Testis (tissue), 3 donors: Measurements from ENCODE around the gene UBTF. TPM values are rescaled to one million over a fixed set of nuclear protein-coding genes. Genes with fewer than 3 reads are reported as not detected.

Experiments
- DNase-seq: peaks from one replicate; pipeline ENCODE4 v3.0.0-alpha.2; 2019
- H3K27ac ChIP-seq, 2 donors: fragments of 200-600 bp; sonication (generic); one replicate each; pipeline ENCODE4 v1.5.1; 2019
- H3K27me3 ChIP-seq: fragments of 200-600 bp; sonication (generic); one replicate; pipeline ENCODE4 v1.5.1; 2019
- H3K36me3 ChIP-seq: fragments of 200-600 bp; sonication (generic); one replicate; pipeline ENCODE4 v1.5.1; 2017; ENCODE audit warnings: low read depth; ENCODE audit errors: missing control alignments
- H3K4me1 ChIP-seq: fragments of 200-600 bp; sonication (generic); one replicate; pipeline ENCODE4 v1.5.1; 2019
- H3K4me3 ChIP-seq, 2 donors: fragments of 200-600 bp; sonication (generic); one replicate each; pipeline ENCODE4 v1.5.1; 2017 to 2019
- H3K9me3 ChIP-seq: fragments of 200-600 bp; sonication (generic); one replicate; pipeline ENCODE4 v1.5.1; 2017
- CTCF ChIP-seq, 3 experiments: fragments of 450-650 bp in 2 of 3; fragments of 200-600 bp in 1 of 3; sonication (generic) in 1 of 3; IDR thresholded peaks; one replicate each; pipeline ENCODE4 v1.5.1; 2016 to 2019; ENCODE audit warnings: antibody characterized with exemption in 3 of 3, mild to moderate bottlenecking in 2 of 3, moderate library complexity in 1 of 3
- POLR2A ChIP-seq: fragments of 450-650 bp; IDR thresholded peaks from one replicate; pipeline ENCODE4 v1.6.1; 2017; ENCODE audit warnings: antibody characterized with exemption, mild to moderate bottlenecking, moderate library complexity
- WGBS, 2 donors: methylation state at CpG; one replicate each; pipeline ENCODE4 v1.1.5; 2018; 5-methylcytosine and 5-hydroxymethylcytosine counted together
- intact Hi-C: fragments of 100-400 bp; cut with DNase I; formaldehyde crosslinking; loops from one replicate; pipeline ENCODE4 v1.15.1; 2023; ENCODE audit warnings: low total_unique reads
- polyA plus RNA-seq: library from polyadenylated mRNA; stranded (reverse); fragments of 350-450 nt; fragmentation: Illumina TruSeq; extraction: RNeasy Lipid Tissue Mini Kit (QIAGEN cat#74804); gene quantifications from one replicate; pipeline ENCODE4 v1.2.3, GENCODE V29; 2014; ENCODE audit warnings: low read depth, low replicate concordance; ENCODE audit not compliant: insufficient read depth
- total RNA-seq, 2 donors: library from RNA; depleted of rRNA; stranded (reverse); fragments of >200 nt; gene quantifications; one replicate each; pipeline ENCODE4 v1.2.3, GENCODE V29; 2016

Gene UBTF
- total and polyA plus RNA-seq, 3 donors from 2014 or later = 54.2 to 78.7 (median 69.6) TPM

GRCh38 chr17:44170499-44171201 is 48.8 kb downstream of the UBTF start, which contains the start of gene ASB16:
TSS of gene ASB16 (plus strand) at chr17:44170704. CDS start at chr17:44170790, 86 bp downstream.
- DNase-seq = peak; percentile 59
- peak within 1 kb of the TSS in 1 of 2 donors; percentile 46 for H3K27ac ChIP-seq
- no peaks in the 10 kb centered on the region for H3K9me3 ChIP-seq
- no peaks in the 10 kb centered on the region for H3K36me3 ChIP-seq
- peaks cover 15% of the 10 kb centered on the region for H3K4me1 ChIP-seq
- intact Hi-C loops = no loop called here
- H3K4me3 ChIP-seq = no peak within 1 kb of the TSS
- WGBS, 2 donors = 41 to 46% methylated on average over 18 to 21 of the region's 21 CpGs
- H3K27me3 ChIP-seq = no peaks in the 10 kb centered on the region
- no peak for TF ChIP-seq CTCF (IDR thresholded peaks at IDR 0.05)
- no peak for TF ChIP-seq POLR2A

- Histone ChIP-seq H3K9me3 (no peaks in the 10 kb centered on the region), H3K27ac (peak overlapping the region in 1 of 2 donors; percentile 46), H3K36me3 (no peaks in the 10 kb centered on the region), H3K27me3 (no peaks in the 10 kb centered on the region), H3K4me3 (no peak overlapping the region), H3K4me1 (peaks cover 15% of the 10 kb centered on the region)
- intact Hi-C loops = no loop called here
- no peak for TF ChIP-seq CTCF (IDR thresholded peaks at IDR 0.05)
- no peak for TF ChIP-seq POLR2A
- no peak for DNase-seq
- 49 to 52% methylated on average over 3 to 5 of the region's 5 CpGs for WGBS, 2 donors
Observed at GRCh38 chr17:44170135-44170498, 49.4 kb downstream of the UBTF start.

GRCh38 chr17:44167181-44167861 is 52.2 kb downstream of the UBTF start:
- no peaks in the 10 kb centered on the region for H3K36me3 ChIP-seq
- no peak overlapping the region for H3K27ac ChIP-seq
- TF ChIP-seq CTCF (IDR thresholded peaks at IDR 0.05) (no peak), POLR2A (no peak)
- H3K9me3 ChIP-seq = no peaks in the 10 kb centered on the region
- no peak overlapping the region for H3K4me3 ChIP-seq
- intact Hi-C loops = no loop called here
- peaks cover 15% of the 10 kb centered on the region for H3K4me1 ChIP-seq
- 88 to 95% methylated on average over 6 to 7 of the region's 7 CpGs for WGBS, 2 donors
- no peak for DNase-seq
- no peaks in the 10 kb centered on the region for H3K27me3 ChIP-seq

GRCh38 chr17:44164476-44164875 is 55.0 kb downstream of the UBTF start:
- TF ChIP-seq CTCF (IDR thresholded peaks at IDR 0.05) = no peak
- no peak for TF ChIP-seq POLR2A
- Histone ChIP-seq H3K27ac (no peak overlapping the region), H3K4me3 (no peak overlapping the region), H3K36me3 (no peaks in the 10 kb centered on the region), H3K9me3 (no peaks in the 10 kb centered on the region), H3K4me1 (peaks cover 3% of the 10 kb centered on the region), H3K27me3 (no peaks in the 10 kb centered on the region)
- intact Hi-C loops = no loop called here
- 89 to 96% methylated on average over 1 of the region's 1 CpG for WGBS, 2 donors
- DNase-seq = no peak
